Type B pancreatic cell (in vitro differentiated cells): ENCODE measurements around the gene GLTPD2. TPM values are rescaled to one million over a fixed set of nuclear protein-coding genes. Genes with fewer than 3 reads are reported as not detected.

ENCODE experiments used
- DNase-seq: peaks from one replicate; pipeline ENCODE4 v3.0.0; 2021; ENCODE audit warnings: mixed read lengths; ENCODE audit not compliant: unreplicated experiment; ENCODE audit errors: extremely low spot score
- H3K27ac Mint-ChIP-seq: 2 replicates; pipeline ENCODE4 v1.8.0; 2021; ENCODE audit warnings: mild to moderate bottlenecking, mixed read lengths
- H3K27me3 Mint-ChIP-seq: 2 replicates; pipeline ENCODE4 v1.8.0; 2021; ENCODE audit warnings: mixed read lengths
- H3K36me3 Mint-ChIP-seq: 2 replicates; pipeline ENCODE4 v1.8.0; 2021; ENCODE audit warnings: mixed read lengths
- H3K4me1 Mint-ChIP-seq: one replicate; pipeline ENCODE4 v1.8.0; 2021; ENCODE audit warnings: mixed read lengths; ENCODE audit not compliant: unreplicated experiment
- H3K4me3 Mint-ChIP-seq: 2 replicates; pipeline ENCODE4 v1.8.0; 2021; ENCODE audit warnings: mild to moderate bottlenecking, mixed read lengths
- H3K9me3 Mint-ChIP-seq: 2 replicates; pipeline ENCODE4 v1.8.0; 2021; ENCODE audit warnings: mixed read lengths
- total RNA-seq: library from RNA; stranded (reverse); gene quantifications from 2 replicates; pipeline ENCODE4 v1.2.1, GENCODE V29; 2021; ENCODE audit warnings: low replicate concordance
- TF ChIP-seq, protein P1 (sequence below): fragments of 200-600 bp; sonication (generic); conservative IDR thresholded peaks from 2 replicates; pipeline ENCODE4 v1.5.0; 2021; ENCODE audit warnings: antibody characterized with exemption, mild to moderate bottlenecking

The GLTPD2 gene
- total RNA-seq, 1 donor from 2014 or later = 4.7 TPM

DNA sequence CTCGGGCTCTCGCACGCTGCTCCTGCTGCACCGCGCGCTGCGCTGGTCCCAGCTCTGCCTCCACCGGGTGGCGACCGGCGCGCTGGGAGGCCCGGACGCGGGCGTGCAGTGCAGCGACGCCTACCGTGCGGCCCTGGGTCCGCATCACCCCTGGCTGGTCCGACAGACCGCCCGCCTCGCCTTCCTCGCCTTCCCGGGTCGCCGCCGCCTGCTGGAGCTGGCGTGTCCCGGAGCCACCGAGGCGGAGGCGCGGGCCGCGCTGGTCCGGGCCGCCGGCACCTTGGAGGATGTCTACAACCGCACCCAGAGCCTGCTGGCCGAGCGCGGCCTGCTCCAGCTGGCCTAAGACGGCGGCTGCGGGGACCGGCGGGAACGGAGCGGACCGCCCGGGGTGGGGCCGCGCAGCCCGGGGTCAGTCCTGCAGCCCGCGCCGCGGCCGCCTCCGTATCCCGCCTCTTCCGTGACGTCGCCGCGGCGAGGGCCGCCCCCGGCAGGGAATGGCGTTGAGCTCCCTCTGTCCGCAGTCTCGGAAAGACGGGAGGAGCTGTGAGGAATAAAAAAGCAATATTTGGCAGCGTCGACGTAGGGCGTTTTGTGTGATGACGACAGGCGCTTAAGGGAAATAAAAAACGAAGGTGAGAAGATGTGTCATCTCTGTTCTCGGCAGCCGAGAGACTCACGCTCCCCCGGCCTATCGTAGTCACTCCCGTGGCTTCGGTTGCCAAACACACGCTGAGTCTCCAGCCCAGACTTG is 1.4 kb downstream of the GLTPD2 start:
- Mint-ChIP-seq H3K4me1 (peaks cover 14% of the 10 kb centered on the region), H3K4me3 (peak overlapping the region; percentile 83), H3K27ac (peak overlapping the region; percentile 84), H3K36me3 (no peaks in the 10 kb centered on the region), H3K9me3 (no peaks in the 10 kb centered on the region), H3K27me3 (peaks cover 12% of the 10 kb centered on the region)
- DNase-seq = peak; percentile 90
- TF ChIP-seq, protein P1, sequence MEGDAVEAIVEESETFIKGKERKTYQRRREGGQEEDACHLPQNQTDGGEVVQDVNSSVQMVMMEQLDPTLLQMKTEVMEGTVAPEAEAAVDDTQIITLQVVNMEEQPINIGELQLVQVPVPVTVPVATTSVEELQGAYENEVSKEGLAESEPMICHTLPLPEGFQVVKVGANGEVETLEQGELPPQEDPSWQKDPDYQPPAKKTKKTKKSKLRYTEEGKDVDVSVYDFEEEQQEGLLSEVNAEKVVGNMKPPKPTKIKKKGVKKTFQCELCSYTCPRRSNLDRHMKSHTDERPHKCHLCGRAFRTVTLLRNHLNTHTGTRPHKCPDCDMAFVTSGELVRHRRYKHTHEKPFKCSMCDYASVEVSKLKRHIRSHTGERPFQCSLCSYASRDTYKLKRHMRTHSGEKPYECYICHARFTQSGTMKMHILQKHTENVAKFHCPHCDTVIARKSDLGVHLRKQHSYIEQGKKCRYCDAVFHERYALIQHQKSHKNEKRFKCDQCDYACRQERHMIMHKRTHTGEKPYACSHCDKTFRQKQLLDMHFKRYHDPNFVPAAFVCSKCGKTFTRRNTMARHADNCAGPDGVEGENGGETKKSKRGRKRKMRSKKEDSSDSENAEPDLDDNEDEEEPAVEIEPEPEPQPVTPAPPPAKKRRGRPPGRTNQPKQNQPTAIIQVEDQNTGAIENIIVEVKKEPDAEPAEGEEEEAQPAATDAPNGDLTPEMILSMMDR = peak; percentile 83

DNA sequence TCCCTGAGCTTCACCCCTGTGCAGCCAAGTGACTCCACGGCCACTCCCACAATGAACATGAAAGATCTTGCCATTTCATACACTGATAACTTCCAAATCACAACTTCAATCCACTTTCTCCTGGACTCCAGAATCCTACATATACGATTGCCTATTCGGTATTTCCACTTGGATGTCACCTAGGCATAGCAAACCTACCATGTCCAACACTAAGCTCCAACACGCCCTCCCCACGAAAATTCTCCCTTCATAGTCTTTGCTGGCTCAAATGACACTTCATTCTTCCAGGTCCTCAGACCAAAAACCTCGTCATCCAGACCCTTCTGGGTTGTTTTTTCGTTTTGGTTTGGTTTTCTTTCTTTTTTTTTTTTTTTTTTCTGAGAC is 1.9 kb downstream of the GLTPD2 start:
- Mint-ChIP-seq H3K36me3 (no peaks in the 10 kb centered on the region), H3K9me3 (no peaks in the 10 kb centered on the region), H3K27ac (peak overlapping the region; percentile 84), H3K4me3 (peak overlapping the region; percentile 83), H3K4me1 (peaks cover 15% of the 10 kb centered on the region), H3K27me3 (peaks cover 12% of the 10 kb centered on the region)
- TF ChIP-seq, protein P1 = no peak
- DNase-seq = no peak

DNA sequence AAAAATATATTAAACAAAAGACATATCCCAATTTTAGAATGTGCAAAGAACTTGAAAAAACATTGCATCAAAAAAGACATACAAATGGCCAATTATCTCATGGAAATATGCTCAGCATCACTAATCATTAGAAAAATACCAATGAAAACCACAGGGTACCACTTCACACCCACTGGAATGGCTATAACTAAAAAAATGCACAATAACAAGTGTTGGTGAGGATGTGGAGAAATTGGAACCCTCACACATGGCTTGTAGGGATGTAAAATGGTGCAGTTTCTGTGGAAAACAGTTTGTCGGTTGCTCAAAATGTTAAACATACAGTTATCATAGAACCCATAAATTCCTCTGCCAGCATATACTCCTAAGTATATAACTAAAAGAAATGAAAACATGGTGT is 6.4 kb downstream of the GLTPD2 start:
- peak overlapping the region; percentile 97 for H3K27ac Mint-ChIP-seq
- H3K27me3 Mint-ChIP-seq = peaks cover 3% of the 10 kb centered on the region
- H3K36me3 Mint-ChIP-seq = peaks cover 5% of the 10 kb centered on the region
- DNase-seq = no peak
- H3K9me3 Mint-ChIP-seq = no peaks in the 10 kb centered on the region
- TF ChIP-seq, protein P1 = no peak
- peak overlapping the region; percentile 100 for H3K4me3 Mint-ChIP-seq
- peaks cover 6% of the 10 kb centered on the region for H3K4me1 Mint-ChIP-seq

DNA sequence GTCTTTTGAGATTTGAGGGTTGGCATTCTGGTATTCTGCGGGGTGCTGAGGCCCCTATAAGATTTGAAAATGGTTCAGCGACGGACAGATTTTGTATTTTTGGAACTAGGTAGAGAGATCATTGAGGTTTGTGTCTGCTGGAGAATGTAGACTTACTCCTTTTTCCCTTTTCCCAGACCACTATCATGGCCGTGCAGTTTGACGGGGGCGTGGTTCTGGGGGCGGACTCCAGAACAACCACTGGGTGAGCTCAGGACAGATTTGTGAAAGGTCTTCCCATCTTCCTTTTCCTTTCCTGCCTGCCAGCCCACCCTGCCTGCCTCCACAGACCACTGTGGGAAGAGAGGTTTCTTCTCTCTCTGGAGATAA is 7.8 kb downstream of the GLTPD2 start:
- peak overlapping the region; percentile 100 for H3K4me3 Mint-ChIP-seq
- TF ChIP-seq, protein P1 = no peak
- H3K27me3 Mint-ChIP-seq = no peaks in the 10 kb centered on the region
- H3K27ac Mint-ChIP-seq = peak overlapping the region; percentile 97
- no peaks in the 10 kb centered on the region for H3K9me3 Mint-ChIP-seq
- H3K4me1 Mint-ChIP-seq = peaks cover 14% of the 10 kb centered on the region
- no peak for DNase-seq
- peaks cover 5% of the 10 kb centered on the region for H3K36me3 Mint-ChIP-seq

DNA sequence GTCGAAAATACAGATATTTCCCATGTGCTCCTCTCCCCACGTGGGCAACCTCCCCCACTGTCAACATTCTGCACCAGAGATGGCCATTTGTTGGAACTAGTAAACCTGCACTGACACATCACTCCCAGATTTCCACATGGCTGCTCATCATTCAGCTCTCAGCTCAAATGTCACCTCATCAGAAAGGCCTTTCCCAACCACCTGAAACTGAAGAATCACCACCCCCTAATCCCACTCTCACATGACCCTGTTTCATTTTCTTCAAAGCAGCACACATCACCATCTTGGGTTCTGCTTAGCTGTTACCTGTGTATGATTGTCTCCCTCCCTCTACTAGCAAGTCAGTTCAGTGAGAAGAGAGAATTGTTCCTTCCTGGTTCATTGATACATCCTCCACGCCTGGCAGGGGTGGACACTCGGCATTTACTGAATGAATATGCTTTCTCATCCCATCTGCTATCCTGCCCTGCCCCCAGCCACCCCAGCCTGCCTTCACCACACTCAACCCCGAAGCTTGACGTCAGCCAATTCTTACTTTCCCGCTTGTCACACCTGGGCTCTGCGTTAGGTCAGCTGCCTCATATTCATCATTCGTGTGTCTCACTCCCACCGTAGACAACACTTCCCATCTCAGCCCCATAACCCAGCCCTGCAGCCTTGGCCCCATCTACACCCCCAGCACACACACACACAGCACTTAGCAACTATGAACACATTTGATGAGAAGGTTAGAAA is 11.9 kb downstream of the GLTPD2 start:
- TF ChIP-seq, protein P1 = no peak
- no peaks in the 10 kb centered on the region for H3K9me3 Mint-ChIP-seq
- H3K36me3 Mint-ChIP-seq = peaks cover 5% of the 10 kb centered on the region
- H3K27ac Mint-ChIP-seq = peak overlapping the region; percentile 2
- no peak overlapping the region for H3K4me3 Mint-ChIP-seq
- peaks cover 13% of the 10 kb centered on the region for H3K4me1 Mint-ChIP-seq
- no peak for DNase-seq
- H3K27me3 Mint-ChIP-seq = no peaks in the 10 kb centered on the region
